C4-2B (cell line): Measurements from ENCODE around the gene SEMA4D.

Experiments
- CTCF ChIP-seq: fragments of 450-650 bp; conservative IDR thresholded peaks from 2 replicates; pipeline ENCODE4 v1.5.1; 2017; ENCODE audit warnings: mild to moderate bottlenecking
- ZFX ChIP-seq: fragments of 450-650 bp; IDR thresholded peaks from 2 replicates; pipeline ENCODE4 v1.6.1; 2017

- TF ChIP-seq CTCF = no peak
- no peak for TF ChIP-seq ZFX
Observed at GRCh38 chr9:89364666-89365531, 133.0 kb downstream of the SEMA4D start.
